HG02938 (cell line): ENCODE measurements around the gene DVL2.

Experiments
- ATAC-seq: cut with Tn5 transposase; IDR thresholded peaks from one replicate; pipeline ENCODE4 v1.9.1; 2021; ENCODE audit warnings: mild to moderate bottlenecking, moderate library complexity; ENCODE audit not compliant: unreplicated experiment

Gene DVL2

GRCh38 chr17:7238420-7239090 is 4.2 kb upstream of the DVL2 start:
- ATAC-seq: no peak

DNA sequence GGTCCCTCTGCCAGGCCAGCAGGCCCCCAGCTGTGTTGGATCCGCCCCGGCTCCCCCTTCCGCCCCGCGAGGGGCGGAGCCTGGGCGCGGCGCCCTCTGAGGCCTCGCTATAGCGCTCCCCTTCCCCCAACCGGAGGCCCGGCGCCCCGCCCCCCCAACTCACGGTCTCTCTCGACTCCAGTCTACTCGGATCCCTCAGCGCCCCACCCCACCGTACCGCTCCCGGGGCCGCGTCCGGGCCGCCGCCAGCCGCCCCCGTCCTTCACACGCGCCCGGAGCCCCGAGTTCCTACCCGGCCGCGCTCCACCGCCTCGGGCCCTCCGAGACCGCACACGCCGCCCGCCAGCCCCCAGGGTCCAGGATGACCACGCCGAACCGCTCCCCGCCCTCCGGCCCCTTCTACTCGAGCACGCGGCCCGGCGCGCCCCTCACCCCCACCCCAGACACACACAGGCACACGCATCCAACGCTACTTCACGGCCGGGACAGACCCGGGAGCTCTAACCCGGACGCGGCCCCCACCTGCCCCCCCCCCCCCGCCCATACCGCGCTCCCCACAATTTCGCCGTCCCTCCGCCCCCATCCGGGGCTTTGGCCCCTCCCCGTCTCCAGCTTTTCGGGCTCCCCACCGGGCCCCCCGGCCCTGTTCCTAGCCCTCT is 3.6 kb upstream of the DVL2 start:
- no peak for ATAC-seq

DNA sequence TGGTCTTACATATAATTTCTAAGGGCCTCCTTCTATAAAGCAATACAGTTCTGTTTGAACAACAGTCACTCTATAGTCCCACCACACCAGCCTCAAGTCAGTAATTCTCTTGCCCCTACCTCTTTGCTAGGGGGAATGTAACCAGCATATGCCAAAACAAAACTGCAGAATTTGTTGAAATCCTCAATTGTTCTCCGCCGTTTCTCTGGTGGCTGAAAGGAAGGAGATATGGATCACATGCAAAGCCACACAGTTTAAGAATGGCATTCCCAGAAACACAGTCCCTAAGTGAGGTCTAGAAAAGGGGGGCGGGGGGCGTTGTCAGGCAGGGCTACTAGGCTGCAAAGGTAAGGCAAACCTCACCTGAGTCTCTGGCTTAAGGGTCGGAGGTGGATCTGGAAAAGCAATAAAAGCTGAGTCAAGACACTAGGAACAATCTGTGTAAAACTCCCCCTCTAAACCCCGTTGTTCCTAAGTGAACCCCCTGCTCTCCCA is 3.0 kb upstream of the DVL2 start:
- ATAC-seq: no peak

DNA sequence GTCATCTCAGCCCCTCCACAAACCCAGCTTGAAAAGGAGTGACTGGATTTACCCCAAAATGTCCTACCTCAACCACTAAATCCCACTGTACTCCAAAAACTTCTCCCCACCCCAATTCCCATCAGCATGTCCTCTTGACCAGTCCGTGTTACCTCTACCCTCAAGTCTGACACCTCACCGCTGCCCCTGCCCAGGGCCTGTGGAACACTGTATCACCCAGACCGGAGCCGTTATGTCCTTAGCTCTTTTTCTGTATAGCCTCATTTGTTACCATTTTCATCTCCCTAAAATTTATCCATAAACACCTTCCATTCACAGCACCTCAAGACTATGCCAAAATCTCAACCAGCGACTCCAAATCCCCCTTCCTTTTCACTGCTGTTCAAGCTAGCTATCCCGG is 2.5 kb upstream of the DVL2 start:
- ATAC-seq: no peak

DNA sequence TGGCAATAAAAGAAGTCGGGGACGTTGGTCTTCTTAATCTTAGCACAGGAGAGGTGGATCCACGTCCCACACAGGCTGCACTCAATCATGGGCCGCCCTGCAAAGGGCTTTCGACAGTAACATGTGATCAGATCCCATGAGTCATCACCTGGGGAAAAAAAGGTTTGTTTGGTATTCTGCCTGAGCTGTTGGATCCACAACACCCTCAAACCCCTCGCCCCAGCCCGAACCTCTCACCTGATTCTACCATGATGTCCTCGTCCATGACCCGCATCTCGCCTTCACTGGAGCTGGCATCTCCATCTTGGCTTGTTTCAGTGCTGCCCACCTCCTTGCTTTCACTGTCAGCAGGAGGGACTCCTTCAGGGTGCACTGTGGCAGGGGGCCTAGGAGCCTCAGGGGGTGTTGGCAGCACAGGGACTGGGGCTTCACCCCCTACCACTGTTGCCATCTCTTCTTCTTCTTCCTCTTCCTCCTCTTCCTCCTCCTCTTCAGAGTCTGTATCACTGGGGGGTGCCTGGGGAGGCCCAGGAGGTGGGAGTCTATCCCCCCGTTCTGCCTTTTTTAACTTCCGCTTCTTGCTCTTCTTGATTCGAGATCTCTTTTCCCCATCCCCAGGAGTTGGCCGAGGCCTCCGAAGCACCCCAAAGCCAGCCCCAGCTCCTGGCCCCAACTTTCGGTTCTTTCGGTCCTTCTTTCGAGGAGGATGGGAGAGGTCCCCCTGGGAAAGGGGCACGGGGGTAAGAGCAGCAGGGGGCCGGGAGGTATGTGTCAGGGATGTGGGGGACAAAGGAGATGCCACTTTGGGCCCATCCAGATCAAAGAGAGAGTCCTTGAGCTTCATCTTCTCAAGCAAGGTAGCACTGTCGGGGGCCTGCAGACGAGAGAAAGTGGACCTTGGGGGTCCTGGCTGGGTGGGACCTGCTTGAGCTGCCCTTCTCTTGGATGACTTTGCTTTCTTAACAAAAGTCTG is 1.7 kb upstream of the DVL2 start:
- no peak for ATAC-seq

DNA sequence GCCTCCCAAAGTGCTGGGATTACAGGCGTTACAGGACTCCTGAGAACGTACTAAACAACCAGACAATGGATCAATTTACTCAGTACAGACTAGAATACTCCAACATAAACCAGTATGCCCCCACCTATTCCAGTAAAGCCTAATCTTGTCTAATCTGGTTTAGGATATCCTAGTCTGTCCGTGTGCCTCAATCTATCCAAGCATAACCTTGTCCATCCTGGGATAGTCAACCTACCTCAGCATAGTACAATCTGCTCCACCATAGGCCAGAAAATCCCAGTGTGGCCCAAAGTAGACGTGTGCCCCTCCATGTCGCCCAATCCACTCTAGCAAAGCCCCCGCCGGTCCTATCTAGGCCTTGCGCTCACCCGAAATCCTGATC is 625 bp downstream of the DVL2 start:
- no peak for ATAC-seq

- no peak for ATAC-seq
These were observed 2.2 kb downstream of the DVL2 start for GRCh38 chr17:7232114-7232513.

GRCh38 chr17:7229504-7229903 is 4.8 kb downstream of the DVL2 start:
- ATAC-seq: no peak

DNA sequence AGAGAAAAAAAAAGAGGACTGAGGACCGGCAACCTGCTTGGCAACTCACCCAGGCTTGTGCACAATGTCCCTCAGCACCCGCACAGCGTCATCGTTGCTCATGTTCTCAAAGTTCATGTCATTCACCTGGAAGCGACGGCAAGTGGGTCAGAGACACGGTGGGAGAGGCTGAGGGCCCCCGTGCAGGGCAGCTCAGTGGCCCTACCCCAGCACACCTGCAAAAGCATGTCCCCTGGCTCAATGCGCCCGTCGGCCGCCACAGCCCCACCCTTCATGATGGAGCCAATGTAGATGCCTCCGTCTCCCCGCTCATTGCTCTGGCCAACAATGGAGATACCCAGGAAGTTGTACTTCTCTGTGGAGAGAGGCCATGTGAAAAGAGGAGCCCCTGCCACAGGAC is 5.4 kb downstream of the DVL2 start:
- no peak for ATAC-seq

DNA sequence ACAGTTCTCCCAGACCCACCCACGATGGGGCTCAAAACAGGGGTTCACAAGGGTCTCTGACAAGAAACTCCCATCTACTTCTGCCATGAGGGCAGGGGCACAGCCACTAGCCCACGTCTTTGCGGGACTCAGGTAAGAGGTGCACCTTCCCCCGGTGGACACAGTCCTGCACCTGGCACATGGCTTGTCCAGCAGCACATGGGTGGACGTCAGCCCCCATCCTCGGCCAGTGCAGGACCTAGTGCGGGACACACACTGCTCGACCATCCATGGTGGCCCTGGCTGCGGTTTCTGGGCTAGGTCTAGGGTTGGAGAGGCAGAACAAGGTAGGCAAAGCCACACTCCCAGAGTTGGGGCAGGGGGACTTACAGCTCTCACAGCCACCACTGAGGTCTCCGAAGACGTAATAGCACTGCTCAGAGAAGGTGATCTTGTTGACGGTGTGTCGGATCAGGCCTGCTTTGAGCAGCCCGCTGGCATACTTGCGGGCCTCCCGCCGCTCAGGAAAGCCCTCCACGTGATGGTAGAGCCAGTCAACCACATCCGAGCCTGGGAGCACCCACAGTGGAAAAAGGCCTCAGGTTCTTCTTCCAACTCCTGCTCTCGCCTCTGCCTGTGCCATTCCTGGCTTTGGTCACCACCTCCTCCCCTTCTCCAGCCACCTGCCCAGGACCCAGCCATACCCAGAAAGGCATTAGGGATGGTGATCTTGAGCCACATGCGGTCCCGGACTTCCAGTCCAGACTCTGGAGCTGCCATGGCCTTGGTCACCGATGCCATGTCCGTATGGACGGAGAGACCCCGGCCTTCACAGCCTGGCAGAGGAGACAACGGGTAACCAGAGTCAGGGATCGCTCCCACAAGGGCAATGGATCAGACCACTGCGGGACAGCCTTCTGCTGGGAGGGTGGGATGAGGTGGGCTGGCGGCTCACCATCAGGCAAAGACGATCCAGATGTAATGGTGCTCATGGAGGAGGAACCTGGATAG is 7.3 kb downstream of the DVL2 start:
- ATAC-seq: no peak

DNA sequence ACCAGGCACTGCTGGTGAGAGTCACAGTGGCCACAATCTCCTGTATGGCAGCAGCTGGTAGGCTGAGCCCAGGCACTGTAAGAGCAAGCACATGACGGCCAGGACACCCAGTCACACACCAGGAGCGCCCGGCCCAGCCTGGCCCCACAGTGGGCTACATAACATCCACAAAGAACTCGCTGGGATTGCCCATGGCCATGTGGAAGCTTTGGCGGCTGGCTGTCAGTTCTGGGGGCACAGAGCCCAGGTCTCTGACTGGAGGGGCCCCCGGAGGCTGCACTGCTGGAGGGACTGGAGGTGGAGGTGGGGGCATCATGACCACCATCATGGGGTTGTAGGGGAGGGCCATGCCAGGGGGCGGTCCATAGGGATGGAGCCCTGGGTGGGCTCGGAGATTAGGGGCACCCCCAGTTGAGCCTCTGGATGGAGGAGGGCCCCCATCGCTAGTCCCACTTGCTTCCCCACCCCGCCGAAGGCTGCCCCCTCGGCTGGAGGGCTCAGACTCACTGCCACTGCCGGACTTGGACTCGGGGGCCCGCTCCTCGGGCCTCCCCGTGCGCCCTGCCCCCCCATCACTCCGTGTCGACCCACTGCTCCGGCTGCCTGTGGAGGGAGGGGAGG is 8.5 kb downstream of the DVL2 start:
- ATAC-seq: no peak

DNA sequence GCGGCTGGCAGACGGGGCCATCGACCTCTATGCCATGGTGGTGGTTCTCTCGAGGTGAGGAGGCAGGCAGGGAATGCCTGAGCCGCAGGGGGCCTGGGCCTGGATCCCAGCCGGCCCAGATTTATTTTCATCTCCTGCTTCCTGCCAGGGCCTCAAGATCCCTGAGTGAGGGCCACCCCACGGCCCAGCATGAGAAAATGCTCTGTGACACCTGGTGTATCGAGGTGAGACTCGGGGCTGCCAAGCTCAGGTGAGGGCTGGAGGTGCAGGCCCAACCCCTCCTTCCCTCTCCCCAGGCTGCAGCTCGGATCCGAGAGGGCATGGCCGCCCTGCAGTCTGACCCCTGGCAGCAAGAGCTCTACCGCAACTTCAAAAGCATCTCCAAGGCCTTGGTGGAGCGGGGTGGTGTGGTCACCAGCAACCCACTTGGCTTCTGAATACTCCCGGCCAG is 9.6 kb downstream of the DVL2 start:
- ATAC-seq: no peak

DNA sequence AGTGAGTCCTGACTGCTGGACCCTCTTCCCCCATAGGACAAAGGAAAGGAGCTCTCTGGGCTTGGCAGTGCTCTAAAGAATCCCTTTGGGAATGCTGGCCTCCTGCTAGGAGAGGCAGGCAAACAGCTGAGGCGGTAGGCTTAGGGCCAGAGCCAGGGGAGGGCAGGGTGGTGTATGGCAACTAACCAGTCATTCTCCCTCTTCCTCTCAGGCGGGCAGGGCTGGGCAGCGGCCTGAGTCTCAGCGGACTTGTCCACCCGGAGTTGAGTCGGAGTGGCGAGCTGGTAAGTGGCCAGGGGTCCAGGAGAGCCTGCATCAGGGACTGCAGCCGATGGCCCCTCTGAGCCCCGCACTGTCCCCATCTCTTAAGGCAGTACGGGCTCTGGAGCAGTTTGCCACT is 10.2 kb downstream of the DVL2 start:
- ATAC-seq: no peak

GRCh38 chr17:7223375-7223774 is 10.9 kb downstream of the DVL2 start:
- no peak for ATAC-seq

DNA sequence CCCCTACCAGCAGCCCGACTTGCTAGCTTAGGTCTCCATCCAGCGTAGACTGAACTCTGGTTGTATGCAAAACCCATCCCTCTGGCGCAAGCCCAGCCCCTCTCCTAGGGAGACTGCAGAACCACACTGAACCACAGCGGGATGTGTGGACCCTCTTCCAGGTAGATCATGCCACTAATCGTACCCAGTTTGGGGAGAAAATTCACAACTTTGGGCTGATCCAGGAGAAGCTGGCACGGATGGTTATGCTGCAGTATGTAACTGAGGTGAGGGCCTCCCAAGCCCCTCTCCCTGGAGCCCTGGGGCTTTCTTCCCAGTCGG is 11.4 kb downstream of the DVL2 start:
- ATAC-seq: no peak

DNA sequence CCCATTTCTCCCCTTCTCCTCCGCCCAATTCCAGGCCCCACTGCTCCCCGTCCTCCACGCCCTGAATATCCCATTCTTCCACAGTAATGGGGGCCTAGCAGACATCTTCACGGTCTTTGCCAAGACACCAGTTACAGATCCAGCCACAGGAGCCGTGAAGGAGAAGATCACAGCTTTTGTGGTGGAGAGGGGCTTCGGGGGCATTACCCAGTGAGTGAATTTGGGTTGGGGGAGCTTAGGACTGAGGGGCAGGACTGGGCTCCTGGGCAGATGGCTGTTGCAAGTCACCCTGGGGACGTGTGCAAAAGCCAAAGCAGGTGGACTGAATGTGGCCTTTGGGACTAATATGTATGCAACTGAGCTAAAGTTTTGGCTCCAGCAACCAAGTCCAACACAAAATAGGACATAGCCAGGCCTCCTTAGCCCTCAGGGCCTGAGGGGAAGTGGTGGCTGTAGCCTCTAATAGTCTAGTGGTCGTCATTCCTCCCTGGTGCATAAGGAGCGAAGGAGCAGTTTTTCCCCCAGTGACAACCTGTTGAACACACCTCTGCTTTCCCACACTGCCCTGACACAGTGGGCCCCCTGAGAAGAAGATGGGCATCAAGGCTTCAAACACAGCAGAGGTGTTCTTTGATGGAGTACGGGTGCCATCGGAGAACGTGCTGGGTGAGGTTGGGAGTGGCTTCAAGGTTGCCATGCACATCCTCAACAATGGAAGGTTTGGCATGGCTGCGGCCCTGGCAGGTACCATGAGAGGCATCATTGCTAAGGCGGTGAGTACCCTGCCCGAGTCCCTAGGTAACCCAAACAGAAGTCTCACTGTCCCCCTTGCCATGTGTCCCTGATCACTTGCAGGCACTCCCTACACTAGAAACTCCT is 12.0 kb downstream of the DVL2 start:
- ATAC-seq: no peak

GRCh38 chr17:7221278-7222092 is 12.8 kb downstream of the DVL2 start:
- no peak for ATAC-seq

DNA sequence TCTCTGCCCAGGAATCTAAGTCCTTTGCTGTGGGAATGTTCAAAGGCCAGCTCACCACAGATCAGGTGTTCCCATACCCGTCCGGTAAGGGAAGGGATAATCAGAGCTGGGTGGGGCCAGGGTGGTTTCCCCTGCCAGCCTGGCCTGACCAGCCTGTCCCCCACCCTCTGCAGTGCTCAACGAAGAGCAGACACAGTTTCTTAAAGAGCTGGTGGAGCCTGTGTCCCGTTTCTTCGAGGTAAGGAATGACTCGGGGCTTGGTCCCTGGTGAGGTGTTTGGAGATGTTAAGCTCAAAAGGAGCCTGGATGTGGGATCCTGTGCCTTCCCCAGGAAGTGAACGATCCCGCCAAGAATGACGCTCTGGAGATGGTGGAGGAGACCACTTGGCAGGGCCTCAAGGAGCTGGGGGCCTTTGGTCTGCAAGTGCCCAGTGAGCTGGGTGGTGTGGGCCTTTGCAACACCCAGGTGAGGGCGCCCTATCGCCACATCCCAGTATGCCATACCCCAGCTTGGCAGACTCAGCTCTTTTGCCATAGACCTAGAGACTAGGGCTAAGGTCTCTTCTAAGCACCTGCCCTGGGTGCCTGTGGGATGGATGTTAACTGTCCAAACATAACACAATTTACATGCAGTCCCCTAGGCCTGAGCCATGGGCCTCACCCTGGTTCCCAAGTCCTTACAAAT is 13.6 kb downstream of the DVL2 start:
- no peak for ATAC-seq
